ENCODE data around the gene MYEOV. TPM values are rescaled to one million over a fixed set of nuclear protein-coding genes. Genes with fewer than 3 reads are reported as not detected.

The MYEOV gene
- polyA plus RNA-seq, 1 donor (not counting 4 experiments of a cell fraction or from before 2014, with no cell fraction given): 1.4 TPM

GRCh38 chr11:69299023-69299461 lies 5.1 kb downstream of the MYEOV start:
- no peak overlapping the region for H3K27ac ChIP-seq (ENCODE audit: control insufficient read depth, insufficient read depth, low read length)
- no peak overlapping the region for H3K4me3 ChIP-seq (ENCODE audit: control insufficient read depth in 2 of 3, extremely low read depth in 1 of 3, insufficient read depth in 2 of 3, low read depth in 1 of 3, low read length in 3 of 3)
- no peaks in the 10 kb centered on the region for H4K20me1 ChIP-seq (ENCODE audit: control insufficient read depth, extremely low read depth, insufficient read depth, low read length)
- dilution Hi-C loops (cut with MboI; ENCODE audit: extremely low pct_ligation_motif_present, low sequenced_read_pairs): no loop called here
- no peak for DNase-seq (ENCODE audit: low read depth, low spot score)
- no peaks in the 10 kb centered on the region for H3K27me3 ChIP-seq (ENCODE audit: control insufficient read depth, extremely low read depth, insufficient read depth, low read length)
- no peaks in the 10 kb centered on the region for H3K9me3 ChIP-seq (ENCODE audit: control insufficient read depth, low read depth, low read length)
- no peaks in the 10 kb centered on the region for H3K79me2 ChIP-seq (ENCODE audit: control insufficient read depth, insufficient read depth, low read length)
- H3K4me1 ChIP-seq (ENCODE audit: control insufficient read depth, extremely low read depth, insufficient read depth, low read length): peaks cover 60% of the 10 kb centered on the region
- H2AFZ ChIP-seq (ENCODE audit: control insufficient read depth, low read length): no peak overlapping the region
- no peak for TF ChIP-seq EZH2 (IDR thresholded peaks at IDR 0.05; ENCODE audit: low read length)
- no peak for TF ChIP-seq CTCF (optimal IDR thresholded peaks at IDR 0.05 in 1 of 3, IDR thresholded peaks at IDR 0.05 in 1 of 3, conservative IDR thresholded peaks at IDR 0.05 in 1 of 3; ENCODE audit: extremely low read depth in 1 of 3, insufficient read depth in 2 of 3, low read length in 3 of 3)
- peaks cover 3% of the 10 kb centered on the region for H3K9me1 ChIP-seq (ENCODE audit: control insufficient read depth, extremely low read depth, insufficient read depth, low read length)
- no peak overlapping the region for H3K9ac ChIP-seq (ENCODE audit: control insufficient read depth, extremely low read depth, insufficient read depth, low read length)
- no peaks in the 10 kb centered on the region for H3K36me3 ChIP-seq (ENCODE audit: control insufficient read depth in 2 of 2, extremely low read depth in 1 of 2, insufficient read depth in 2 of 2, low read length in 2 of 2)
- no peak overlapping the region for H3K4me2 ChIP-seq (ENCODE audit: control insufficient read depth, extremely low read depth, insufficient read depth, low read depth, low read length)
- FAIRE-seq: no peak

- Histone ChIP-seq H3K27me3 (ENCODE audit: control insufficient read depth, extremely low read depth, insufficient read depth, low read length) (no peaks in the 10 kb centered on the region), H3K4me3 (ENCODE audit: control insufficient read depth in 2 of 3, extremely low read depth in 1 of 3, insufficient read depth in 2 of 3, low read depth in 1 of 3, low read length in 3 of 3) (no peak overlapping the region), H2AFZ (ENCODE audit: control insufficient read depth, low read length) (no peak overlapping the region), H4K20me1 (ENCODE audit: control insufficient read depth, extremely low read depth, insufficient read depth, low read length) (no peaks in the 10 kb centered on the region), H3K4me2 (ENCODE audit: control insufficient read depth, extremely low read depth, insufficient read depth, low read depth, low read length) (no peak overlapping the region), H3K27ac (ENCODE audit: control insufficient read depth, insufficient read depth, low read length) (no peak overlapping the region), H3K9me1 (ENCODE audit: control insufficient read depth, extremely low read depth, insufficient read depth, low read length) (peaks cover 3% of the 10 kb centered on the region), H3K36me3 (ENCODE audit: control insufficient read depth in 2 of 2, extremely low read depth in 1 of 2, insufficient read depth in 2 of 2, low read length in 2 of 2) (no peaks in the 10 kb centered on the region), H3K79me2 (ENCODE audit: control insufficient read depth, insufficient read depth, low read length) (no peaks in the 10 kb centered on the region), H3K4me1 (ENCODE audit: control insufficient read depth, extremely low read depth, insufficient read depth, low read length) (peaks cover 55% of the 10 kb centered on the region), H3K9ac (ENCODE audit: control insufficient read depth, extremely low read depth, insufficient read depth, low read length) (no peak overlapping the region), H3K9me3 (ENCODE audit: control insufficient read depth, low read depth, low read length) (no peaks in the 10 kb centered on the region)
- no peak for DNase-seq (ENCODE audit: low read depth, low spot score)
- FAIRE-seq: no peak
- dilution Hi-C loops (cut with MboI; ENCODE audit: extremely low pct_ligation_motif_present, low sequenced_read_pairs): no loop called here
- no peak for TF ChIP-seq EZH2 (IDR thresholded peaks at IDR 0.05; ENCODE audit: low read length)
Measured at GRCh38 chr11:69299572-69299971, 5.6 kb downstream of the MYEOV start.

Data from keratinocyte (primary cell).